Breast epithelium (tissue), 3 donors: ENCODE data around the gene SORBS1.

ENCODE experiments used
- POLR2A ChIP-seq: fragments of 450-650 bp; IDR thresholded peaks from one replicate; pipeline ENCODE4 v1.6.1; 2016; ENCODE audit warnings: antibody characterized with exemption, mild to moderate bottlenecking, moderate library complexity
- POLR2AphosphoS5 ChIP-seq, 3 donors: sonication (generic); formaldehyde crosslinking; IDR thresholded peaks; one replicate each; pipeline ENCODE4 v1.6.1; 2017; ENCODE audit warnings: antibody characterized with exemption in 3 of 3
- TF ChIP-seq, protein P1 (sequence below), 3 donors: fragments of 450-650 bp; IDR thresholded peaks; one replicate each; pipeline ENCODE4 v1.5.1; 2016 to 2017; ENCODE audit warnings: antibody characterized with exemption in 3 of 3, mild to moderate bottlenecking in 3 of 3, moderate library complexity in 3 of 3

DNA sequence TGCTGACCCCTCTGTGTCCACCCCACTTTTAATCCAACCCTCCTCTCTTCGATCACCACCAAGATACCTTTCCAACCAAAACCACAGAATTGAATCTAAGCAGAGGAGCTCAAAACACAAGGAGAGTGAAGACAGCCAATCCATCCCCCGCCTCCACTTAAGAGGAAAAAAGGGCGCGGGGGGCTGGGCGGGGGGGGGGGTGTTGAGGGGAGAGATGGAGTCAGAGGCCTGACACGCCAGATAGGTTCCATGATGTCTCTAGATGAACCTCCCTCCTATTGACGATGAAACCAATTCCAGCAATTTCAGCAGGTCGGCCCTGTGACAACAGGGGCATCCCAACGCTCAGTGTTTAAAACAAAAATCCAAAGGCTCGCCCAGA lies 1.3 kb downstream of the SORBS1 start:
- TF ChIP-seq, protein P1, sequence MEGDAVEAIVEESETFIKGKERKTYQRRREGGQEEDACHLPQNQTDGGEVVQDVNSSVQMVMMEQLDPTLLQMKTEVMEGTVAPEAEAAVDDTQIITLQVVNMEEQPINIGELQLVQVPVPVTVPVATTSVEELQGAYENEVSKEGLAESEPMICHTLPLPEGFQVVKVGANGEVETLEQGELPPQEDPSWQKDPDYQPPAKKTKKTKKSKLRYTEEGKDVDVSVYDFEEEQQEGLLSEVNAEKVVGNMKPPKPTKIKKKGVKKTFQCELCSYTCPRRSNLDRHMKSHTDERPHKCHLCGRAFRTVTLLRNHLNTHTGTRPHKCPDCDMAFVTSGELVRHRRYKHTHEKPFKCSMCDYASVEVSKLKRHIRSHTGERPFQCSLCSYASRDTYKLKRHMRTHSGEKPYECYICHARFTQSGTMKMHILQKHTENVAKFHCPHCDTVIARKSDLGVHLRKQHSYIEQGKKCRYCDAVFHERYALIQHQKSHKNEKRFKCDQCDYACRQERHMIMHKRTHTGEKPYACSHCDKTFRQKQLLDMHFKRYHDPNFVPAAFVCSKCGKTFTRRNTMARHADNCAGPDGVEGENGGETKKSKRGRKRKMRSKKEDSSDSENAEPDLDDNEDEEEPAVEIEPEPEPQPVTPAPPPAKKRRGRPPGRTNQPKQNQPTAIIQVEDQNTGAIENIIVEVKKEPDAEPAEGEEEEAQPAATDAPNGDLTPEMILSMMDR (IDR thresholded peaks at IDR 0.05) = no peak
- TF ChIP-seq POLR2A (no peak), POLR2AphosphoS5 (IDR thresholded peaks at IDR 0.05) (no peak)
